GM12872 (cell line): Measurements from ENCODE around the gene RRM1.

Experiments used
- TF ChIP-seq, protein P1 (sequence below): IDR thresholded peaks from 3 replicates; pipeline ENCODE4 v1.5.1; 2011; ENCODE audit warnings: low read depth, mild to moderate bottlenecking, low read length, moderate library complexity; ENCODE audit not compliant: insufficient read depth

RRM1 gene

GRCh38 chr11:4094348-4095291 is at the start of gene RRM1:
Gene RRM1 (plus strand): TSS chr11:4094799. CDS start chr11:4095013, 214 bp downstream.
- TF ChIP-seq, protein P1, sequence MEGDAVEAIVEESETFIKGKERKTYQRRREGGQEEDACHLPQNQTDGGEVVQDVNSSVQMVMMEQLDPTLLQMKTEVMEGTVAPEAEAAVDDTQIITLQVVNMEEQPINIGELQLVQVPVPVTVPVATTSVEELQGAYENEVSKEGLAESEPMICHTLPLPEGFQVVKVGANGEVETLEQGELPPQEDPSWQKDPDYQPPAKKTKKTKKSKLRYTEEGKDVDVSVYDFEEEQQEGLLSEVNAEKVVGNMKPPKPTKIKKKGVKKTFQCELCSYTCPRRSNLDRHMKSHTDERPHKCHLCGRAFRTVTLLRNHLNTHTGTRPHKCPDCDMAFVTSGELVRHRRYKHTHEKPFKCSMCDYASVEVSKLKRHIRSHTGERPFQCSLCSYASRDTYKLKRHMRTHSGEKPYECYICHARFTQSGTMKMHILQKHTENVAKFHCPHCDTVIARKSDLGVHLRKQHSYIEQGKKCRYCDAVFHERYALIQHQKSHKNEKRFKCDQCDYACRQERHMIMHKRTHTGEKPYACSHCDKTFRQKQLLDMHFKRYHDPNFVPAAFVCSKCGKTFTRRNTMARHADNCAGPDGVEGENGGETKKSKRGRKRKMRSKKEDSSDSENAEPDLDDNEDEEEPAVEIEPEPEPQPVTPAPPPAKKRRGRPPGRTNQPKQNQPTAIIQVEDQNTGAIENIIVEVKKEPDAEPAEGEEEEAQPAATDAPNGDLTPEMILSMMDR = no peak

DNA sequence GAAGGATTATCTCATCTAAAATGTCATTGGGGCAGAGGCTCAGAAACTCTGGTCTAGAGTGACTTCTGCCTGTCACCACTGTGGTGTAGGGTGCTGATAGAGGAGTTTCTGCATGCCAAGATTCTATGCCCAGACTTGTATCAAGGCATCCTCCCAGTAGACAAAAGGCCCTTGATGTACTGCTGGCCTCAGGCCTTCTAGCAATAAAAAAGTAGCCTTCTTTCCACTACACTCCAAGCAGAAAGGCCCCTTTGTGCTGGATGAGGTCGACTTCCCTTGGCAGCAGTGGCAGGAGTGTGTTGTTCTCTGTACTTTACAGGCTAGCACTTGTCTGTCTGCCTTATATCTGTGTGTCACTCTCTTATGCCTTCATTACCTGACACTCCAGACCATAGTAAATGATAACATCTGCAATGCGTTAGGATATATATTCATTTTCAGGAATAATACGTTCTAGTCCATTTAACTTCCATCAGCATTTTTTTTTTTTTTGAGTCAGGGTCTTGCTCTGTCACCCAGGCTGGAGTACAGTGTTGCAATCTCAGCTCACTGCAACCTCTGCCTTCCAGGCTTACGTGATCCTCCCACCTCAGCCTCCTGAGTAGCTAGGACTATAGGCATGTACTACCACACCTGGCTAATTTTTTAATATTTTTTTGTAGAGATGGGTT is 49.5 kb upstream of the RRM1 start:
- TF ChIP-seq, protein P1 = no peak

GRCh38 chr11:4048340-4048739 is 46.3 kb upstream of the RRM1 start:
- TF ChIP-seq, protein P1 = no peak

GRCh38 chr11:4049006-4049405 is 45.6 kb upstream of the RRM1 start:
- TF ChIP-seq, protein P1 = no peak

DNA sequence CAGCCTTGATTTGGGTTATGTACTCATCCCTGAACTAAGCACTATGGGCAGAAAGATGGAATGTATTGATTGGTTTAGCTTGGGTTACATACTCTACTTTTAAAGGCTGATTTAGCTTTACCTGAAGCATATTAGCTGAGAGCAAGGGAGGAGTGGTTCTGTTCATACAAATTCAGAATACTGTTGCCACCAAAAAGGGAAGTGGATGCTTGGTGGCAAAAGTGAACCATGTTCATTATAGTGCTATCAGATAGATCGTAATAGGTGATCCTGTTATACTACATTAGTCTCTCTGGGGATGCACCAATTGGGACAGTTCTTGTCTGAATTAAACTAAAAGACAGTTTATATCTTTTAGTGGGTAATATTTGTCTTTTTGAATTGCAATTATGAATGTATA is 44.5 kb upstream of the RRM1 start:
- TF ChIP-seq, protein P1 = no peak

- TF ChIP-seq, protein P1 = no peak
Measured at GRCh38 chr11:4054643-4055042, 40.0 kb upstream of the RRM1 start.

GRCh38 chr11:4059424-4059823 is 35.2 kb upstream of the RRM1 start:
- TF ChIP-seq, protein P1 = no peak
